ENCODE results near the gene HMCN2.

HMCN2 gene

DNA sequence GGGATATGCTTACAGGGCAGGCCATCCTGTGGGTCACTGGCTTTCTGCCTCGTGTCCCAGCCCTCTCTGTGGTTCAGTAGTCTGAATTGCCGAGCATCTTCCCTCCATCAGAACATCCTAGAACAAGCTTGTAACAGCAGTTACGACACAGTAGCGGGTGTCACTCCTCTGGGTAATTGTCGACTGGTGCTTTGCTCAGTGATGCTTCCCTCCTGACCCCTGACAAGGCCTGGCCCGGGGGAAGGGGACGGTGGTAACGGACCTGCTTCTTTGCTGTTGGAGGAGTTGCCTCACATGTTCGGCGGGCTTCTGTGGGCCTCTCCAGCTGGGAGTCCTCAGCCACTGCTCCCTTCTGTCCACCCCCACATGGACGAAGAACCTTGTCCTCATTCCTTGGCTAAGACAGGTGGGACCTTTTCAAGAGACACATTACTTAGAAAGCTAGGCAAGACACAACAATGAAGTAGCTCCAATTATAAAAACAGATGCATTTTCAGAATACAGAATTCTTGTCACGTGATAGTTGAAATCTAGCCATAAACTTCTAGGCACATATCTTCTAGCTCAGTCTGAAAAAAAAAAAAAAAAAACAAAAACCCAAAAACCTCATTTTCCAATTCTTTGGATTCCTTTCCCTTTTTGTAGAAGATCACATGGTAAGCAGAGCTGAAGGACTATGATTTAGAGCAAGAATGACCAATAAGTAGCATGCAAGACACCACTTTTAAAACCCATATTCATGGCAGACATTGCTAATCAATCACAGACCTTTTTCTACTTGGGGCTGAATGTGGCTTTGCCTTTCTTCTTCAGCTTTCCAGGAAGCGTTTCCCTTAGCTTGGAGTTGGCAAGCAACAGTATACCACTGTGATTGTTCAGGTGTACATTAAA, 25.0 kb downstream of the HMCN2 start:
- DNase-seq (ENCODE audit: low spot score): no peak

- no peak for DNase-seq (ENCODE audit: low spot score)
Observed at GRCh38 chr9:130291474-130291873, 25.9 kb downstream of the HMCN2 start.

DNA sequence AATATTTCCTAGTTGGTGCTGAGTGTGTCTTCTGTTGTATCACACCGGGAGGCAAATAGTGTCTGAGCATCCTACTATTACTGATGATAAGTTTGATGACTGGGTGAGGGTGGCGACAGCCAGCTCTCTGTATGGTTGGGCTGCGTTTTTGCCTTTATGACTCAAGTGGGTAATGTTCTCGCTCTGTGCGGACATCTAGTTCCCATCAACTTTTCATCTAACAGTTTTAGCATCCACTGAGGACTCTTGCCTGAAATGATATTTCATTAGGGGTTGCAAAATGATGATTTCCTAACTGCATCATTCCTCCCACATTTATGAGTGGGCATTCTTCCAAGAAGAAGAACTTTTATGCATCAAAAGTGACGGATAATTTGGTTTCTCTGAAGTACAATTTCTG, 26.5 kb downstream of the HMCN2 start:
- no peak for DNase-seq (ENCODE audit: low spot score)

- DNase-seq (ENCODE audit: low spot score): no peak
Observed at GRCh38 chr9:130294664-130295063, 29.1 kb downstream of the HMCN2 start.

- DNase-seq (ENCODE audit: low spot score): no peak
Observed at GRCh38 chr9:130295431-130295830, 29.9 kb downstream of the HMCN2 start.

DNA sequence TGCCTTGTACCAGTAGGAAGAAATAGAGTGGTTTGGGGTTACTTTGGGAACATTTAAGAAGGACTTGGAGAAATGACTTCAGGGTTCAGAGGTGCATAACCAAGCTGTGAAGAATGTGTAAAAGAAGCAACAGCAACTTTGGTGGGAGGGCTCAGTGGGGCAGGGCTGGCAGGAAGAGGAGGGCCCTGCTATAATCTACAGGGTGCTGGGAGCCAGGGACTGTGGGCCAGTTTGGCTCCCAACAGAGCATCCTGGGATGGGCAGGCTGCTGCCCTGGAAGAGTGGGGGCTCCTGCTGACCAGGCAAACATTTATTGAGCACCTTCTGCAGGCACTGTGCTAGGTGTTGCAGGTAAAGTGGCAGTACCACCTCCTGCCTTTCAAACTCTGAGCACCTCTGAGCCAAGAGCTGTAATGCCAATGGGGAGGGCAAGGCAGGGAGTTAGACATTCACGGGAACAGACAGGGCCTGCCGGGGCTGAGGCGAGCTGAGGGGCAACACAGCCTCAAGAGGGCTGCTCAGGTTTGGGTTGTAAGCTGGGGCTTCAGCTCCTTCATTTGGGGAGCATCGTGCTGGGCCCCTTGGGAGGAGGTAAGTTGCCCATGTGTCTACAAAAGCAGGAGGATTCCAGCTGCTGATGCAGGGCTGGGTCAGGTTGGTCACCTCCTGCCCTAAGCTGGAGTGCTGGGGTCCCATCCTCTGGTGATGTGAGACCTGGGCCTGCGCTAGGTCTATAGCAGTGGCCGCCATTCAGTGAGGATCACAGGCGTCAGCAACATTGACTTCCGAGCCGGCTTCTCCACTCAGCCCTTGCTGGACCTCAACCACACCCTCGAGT, 30.6 kb downstream of the HMCN2 start:
- no peak for DNase-seq (ENCODE audit: low spot score)

DNA sequence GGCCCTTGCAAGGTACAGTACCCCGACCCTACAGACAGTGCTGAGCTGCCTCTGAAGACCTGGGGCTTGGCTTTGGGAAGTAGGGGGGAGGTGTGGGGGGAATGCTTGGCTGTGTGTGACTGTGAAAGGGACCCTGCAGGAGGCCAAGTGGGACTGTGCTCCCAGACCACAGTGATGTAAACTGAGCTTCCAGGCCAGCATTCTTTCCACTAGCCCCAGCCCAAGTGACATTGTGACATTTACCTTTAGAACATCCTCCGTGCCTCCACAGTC, 31.2 kb downstream of the HMCN2 start:
- no peak for DNase-seq (ENCODE audit: low spot score)

DNA sequence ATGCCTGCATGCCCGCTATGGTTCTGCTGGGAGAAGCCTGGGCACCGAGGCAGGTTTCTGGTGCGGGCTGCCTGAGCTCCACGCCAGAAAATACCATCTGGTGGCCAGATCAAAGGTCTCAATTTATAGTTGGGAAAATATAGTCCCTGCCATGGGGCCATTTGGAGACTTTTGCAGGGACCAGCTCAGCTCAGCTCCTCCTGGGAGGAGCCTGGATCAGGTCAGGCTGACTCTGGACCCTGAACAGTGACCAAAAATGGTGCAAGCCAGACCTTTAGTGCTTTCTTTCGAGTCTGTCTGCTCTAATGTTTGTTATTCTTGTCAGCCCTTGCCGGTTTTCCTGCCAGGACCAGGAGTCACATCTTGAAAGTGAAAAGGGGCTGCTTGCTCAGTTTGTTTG, 31.8 kb downstream of the HMCN2 start:
- DNase-seq (ENCODE audit: low spot score): no peak

DNA sequence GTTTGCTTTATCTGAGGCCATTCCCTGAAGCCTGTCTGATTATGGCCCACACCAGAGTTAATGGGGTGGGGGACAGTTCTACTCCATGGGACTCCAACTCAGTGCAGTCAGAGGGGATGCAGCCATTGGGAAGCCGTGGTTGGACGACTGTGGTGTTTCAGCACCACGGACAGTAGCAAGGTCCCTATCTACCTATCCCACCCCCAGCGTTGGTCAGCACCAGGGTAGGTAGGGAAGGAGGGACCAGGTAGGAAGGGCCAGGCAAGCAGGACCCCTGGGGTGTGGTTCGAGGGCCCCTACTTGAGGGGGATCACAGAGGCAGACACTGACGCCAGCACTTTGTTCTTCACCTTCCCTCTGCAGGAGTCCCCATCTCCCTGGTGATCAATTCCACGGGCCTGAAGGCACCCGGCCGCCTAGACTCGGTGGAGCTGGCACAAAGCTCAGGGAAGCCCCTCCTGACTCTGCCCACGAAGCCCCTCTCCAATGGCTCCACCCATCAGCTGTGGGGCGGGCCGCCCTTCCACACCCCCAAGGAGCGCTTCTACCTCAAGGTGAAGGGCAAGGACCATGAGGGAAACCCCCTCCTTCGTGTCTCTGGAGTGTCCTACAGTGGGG, 33.2 kb downstream of the HMCN2 start:
- no peak for DNase-seq (ENCODE audit: low spot score)

- DNase-seq (ENCODE audit: low spot score): peak; percentile 60
Observed at GRCh38 chr9:130299785-130300615, 34.4 kb downstream of the HMCN2 start.

DNA sequence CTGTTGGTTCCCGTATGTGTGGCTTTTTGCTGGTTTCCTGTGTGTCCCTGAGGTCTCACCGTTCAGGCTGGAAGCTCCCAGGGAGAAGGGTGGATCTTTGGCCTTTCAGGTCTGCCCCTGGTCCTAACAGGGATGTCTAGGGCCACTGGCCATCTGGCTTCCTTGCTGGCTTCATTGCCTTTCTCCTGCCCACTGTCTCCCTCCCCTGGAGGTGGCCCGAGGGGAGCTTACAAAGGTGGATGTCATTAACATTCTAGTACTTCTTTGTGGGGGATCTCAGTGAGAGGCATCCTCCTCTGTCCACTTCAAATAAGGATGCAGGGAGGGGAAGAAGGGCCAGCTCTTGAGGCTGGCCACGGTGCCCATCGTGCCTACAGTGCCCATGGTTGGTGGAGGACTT, 35.2 kb downstream of the HMCN2 start:
- peak; percentile 12 for DNase-seq (ENCODE audit: low spot score)

- DNase-seq (ENCODE audit: low spot score): peak; percentile 82
Observed at GRCh38 chr9:130301483-130302286, 36.1 kb downstream of the HMCN2 start.

DNA sequence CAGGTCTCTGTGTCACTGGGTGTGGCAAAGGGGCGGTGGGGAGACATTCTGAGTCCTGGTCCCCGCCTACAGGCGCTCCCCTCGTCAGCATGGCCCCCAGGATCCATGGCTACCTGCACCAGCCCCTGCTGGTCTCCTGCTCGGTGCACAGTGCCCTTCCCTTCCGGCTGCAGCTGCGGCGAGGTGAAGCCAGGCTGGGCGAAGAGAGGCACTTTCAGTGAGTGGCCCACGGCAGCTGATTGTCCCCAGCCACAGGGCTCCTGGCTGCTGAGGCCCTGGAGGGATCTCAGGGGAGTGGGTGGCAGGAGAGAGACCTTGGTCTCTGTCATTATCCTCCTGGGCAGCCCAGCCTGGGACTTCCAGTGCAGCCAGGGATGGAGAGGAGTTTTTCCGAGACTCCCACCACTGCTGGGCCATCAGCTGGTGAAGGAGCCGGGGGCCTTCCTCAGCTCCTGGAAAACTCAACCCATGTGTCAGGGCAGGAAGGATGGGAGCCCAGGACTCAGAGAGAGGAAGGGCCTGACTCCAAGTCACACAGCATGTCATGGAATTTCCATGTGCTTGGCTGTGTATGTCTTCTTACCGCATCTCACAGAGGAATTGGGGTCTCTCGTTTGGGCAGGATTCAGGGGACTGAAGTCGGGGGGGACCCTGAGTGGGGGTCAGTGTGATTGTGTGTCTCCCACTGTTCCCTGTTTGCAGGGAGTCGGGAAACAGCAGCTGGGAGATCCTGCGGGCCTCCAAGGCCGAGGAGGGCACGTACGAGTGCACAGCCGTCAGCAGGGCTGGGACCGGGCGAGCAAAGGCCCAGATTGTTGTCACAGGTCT, 37.4 kb downstream of the HMCN2 start:
- no peak for DNase-seq (ENCODE audit: low spot score)

- DNase-seq (ENCODE audit: low spot score): no peak
Observed at GRCh38 chr9:130303613-130304055, 38.1 kb downstream of the HMCN2 start.

GRCh38 chr9:130304116-130304515, 38.6 kb downstream of the HMCN2 start:
- DNase-seq (ENCODE audit: low spot score): no peak

DNA sequence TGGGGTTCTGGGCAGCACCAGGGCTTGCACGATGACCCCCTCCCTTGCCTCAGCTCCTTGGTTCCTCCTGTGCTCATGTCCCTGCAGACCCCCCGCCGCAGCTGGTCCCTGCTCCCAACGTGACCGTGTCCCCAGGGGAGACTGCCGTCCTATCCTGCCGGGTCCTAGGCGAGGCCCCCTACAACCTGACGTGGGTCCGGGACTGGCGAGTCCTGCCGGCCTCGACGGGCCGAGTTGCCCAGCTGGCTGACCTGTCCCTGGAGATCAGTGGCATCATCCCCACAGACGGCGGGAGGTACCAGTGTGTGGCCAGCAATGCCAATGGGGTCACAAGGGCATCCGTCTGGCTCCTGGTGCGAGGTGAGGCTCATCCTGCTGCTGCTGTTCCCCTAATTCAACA, 39.1 kb downstream of the HMCN2 start:
- no peak for DNase-seq (ENCODE audit: low spot score)

DNA sequence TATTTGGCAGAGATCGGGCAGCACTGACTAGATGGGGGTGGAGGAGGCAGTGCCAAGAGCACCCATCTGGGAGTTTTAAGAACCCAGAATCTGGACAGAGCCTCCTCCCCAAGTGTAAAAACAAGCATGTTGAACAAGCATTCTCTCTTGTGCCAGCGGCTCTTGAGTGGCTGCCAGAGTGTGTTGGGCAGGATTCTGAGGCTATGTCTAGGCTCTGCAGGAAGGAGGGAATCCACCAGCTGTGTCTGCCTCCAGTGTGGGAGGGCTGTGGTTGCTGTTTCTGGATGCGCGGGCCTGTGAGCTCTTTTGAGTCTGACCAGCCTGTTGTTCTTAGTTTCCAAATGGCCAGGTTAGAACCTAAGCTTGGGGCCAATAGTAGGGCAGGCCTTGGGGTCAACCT, 39.8 kb downstream of the HMCN2 start:
- DNase-seq (ENCODE audit: low spot score): no peak

DNA sequence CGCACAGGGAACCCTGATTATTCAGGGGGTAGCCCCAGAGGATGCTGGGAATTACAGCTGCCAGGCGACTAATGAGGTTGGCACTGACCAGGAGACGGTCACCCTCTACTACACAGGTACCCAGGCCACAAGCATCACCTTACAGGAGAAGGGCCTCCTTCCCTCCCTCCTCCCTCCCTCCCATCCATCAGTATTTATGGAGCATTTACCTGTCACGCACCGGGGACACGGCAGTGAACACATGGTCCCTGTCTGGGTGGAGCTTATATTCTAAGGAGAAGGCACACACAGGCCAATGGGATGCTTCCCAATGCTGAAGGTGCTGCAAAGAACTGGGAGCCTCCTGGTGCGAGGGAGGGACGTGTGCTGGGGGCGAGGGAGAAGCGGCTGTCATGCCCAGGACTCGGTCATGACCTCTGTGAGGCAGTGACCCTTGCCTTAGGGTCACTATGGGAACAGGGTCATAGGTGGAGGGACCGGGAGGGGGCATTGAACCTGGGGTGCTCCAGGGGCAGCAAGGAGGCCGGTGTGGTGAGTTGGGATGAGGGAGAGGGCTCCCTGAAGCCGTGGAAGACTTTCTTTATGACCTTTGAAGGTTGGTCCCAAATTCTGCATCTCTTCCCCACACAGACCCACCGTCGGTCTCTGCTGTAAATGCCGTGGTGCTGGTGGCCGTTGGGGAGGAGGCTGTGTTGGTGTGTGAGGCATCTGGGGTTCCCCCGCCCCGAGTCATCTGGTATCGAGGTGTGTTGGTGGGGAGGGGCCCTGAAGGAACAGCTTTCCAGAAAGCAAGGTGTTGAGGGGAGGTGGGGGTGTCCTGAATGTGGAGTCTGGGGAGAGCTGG, 41.5 kb downstream of the HMCN2 start:
- no peak for DNase-seq (ENCODE audit: low spot score)

GRCh38 chr9:130307667-130307943, 42.0 kb downstream of the HMCN2 start:
- DNase-seq (ENCODE audit: low spot score): no peak
